Esophagus muscularis mucosa (tissue), 4 donors: ENCODE data around the gene WDR91. TPM values are rescaled to one million over a fixed set of nuclear protein-coding genes. Genes with fewer than 3 reads are reported as not detected.

Experiments
- DNase-seq: peaks from one replicate; pipeline ENCODE4 v3.0.0-alpha.2; 2017; ENCODE audit errors: extremely low spot score
- H3K27ac ChIP-seq, 4 donors: fragments of 200-600 bp; sonication (generic); replicated peaks in 1 of 4; 1 replicate in 3 of 4; 2 replicates in 1 of 4; pipeline ENCODE4 v1.5.1; 2016 to 2019; ENCODE audit warnings: mild to moderate bottlenecking in 1 of 4
- H3K27me3 ChIP-seq, 4 donors: fragments of 200-600 bp; sonication (generic); one replicate each; pipeline versions ENCODE4 v1.5.1 to v1.6.0; 2016 to 2019
- H3K36me3 ChIP-seq, 4 donors: fragments of 200-600 bp; sonication (generic); one replicate each; pipeline ENCODE4 v1.5.1; 2016 to 2019
- H3K4me1 ChIP-seq, 4 donors: fragments of 200-600 bp; sonication (generic); one replicate each; pipeline ENCODE4 v1.5.1; 2016 to 2019
- H3K4me3 ChIP-seq, 4 donors: fragments of 200-600 bp; sonication (generic); 1 replicate in 2 of 4; 2 replicates in 2 of 4; pipeline ENCODE4 v1.5.1; 2016 to 2019; ENCODE audit warnings: mild to moderate bottlenecking in 4 of 4, moderate library complexity in 1 of 4
- H3K9me3 ChIP-seq, 4 donors: fragments of 200-600 bp; sonication (generic); 1 replicate in 3 of 4; 2 replicates in 1 of 4; pipeline ENCODE4 v1.5.1; 2016 to 2019
- CTCF ChIP-seq, 3 experiments: fragments of 200-600 bp in 2 of 3; fragments of 450-650 bp in 1 of 3; sonication (generic) in 2 of 3; IDR thresholded peaks; one replicate each; pipeline ENCODE4 v1.5.1; 2017 to 2019; ENCODE audit warnings: antibody characterized with exemption in 3 of 3, mild to moderate bottlenecking in 2 of 3, moderate library complexity in 1 of 3
- EP300 ChIP-seq: sonication (generic); formaldehyde crosslinking; IDR thresholded peaks from one replicate; pipeline ENCODE4 v1.6.1; 2017; ENCODE audit warnings: antibody characterized with exemption
- POLR2A ChIP-seq: fragments of 450-650 bp; IDR thresholded peaks from one replicate; pipeline ENCODE4 v1.6.1; 2017; ENCODE audit warnings: antibody characterized with exemption, moderate library complexity, mild to moderate bottlenecking, low read depth
- POLR2AphosphoS5 ChIP-seq, 2 donors: sonication (generic); formaldehyde crosslinking; IDR thresholded peaks; one replicate each; pipeline ENCODE4 v1.6.1; 2017; ENCODE audit warnings: antibody characterized with exemption in 2 of 2
- WGBS: methylation state at CpG from one replicate; pipeline ENCODE4 v1.1.5; 2018; 5-methylcytosine and 5-hydroxymethylcytosine counted together
- intact Hi-C: fragments of 100-400 bp; cut with DNase I; formaldehyde crosslinking; loops from one replicate; pipeline ENCODE4 v1.15.1; 2023
- total RNA-seq, 4 donors: library from RNA; depleted of rRNA; stranded (reverse); fragments of >200 nt; gene quantifications; one replicate each; pipeline versions ENCODE4 v1.1.0 to v1.2.1, GENCODE V29; 2016

Gene WDR91
- total RNA-seq, 4 donors from 2014 or later: 13.3 to 27.4 (median 20.4) TPM

- Histone ChIP-seq H3K4me3 (no peak overlapping the region), H3K36me3 (peaks cover 0 to 27% (median 8%) of the 10 kb centered on the region in 4 donors), H3K27ac (no peak overlapping the region), H3K4me1 (peaks cover 18 to 42% (median 38%) of the 10 kb centered on the region in 4 donors), H3K9me3 (peaks cover 0 to 12% (median 5%) of the 10 kb centered on the region in 4 donors), H3K27me3 (no peaks in the 10 kb centered on the region)
- 82% methylated on average over 1 of the region's 1 CpG for WGBS
- intact Hi-C loops: no loop called here
- no peak for DNase-seq
- no peak for TF ChIP-seq POLR2AphosphoS5 (IDR thresholded peaks at IDR 0.05)
- TF ChIP-seq POLR2A: no peak
- TF ChIP-seq CTCF (IDR thresholded peaks at IDR 0.05): no peak
- no peak for TF ChIP-seq EP300
These were observed 56.6 kb downstream of the WDR91 start for GRCh38 chr7:135154734-135155133.

- H3K27ac ChIP-seq: no peak overlapping the region
These were observed 58.9 kb downstream of the WDR91 start for GRCh38 chr7:135152442-135152841.

GRCh38 chr7:135151533-135151932 lies 59.8 kb downstream of the WDR91 start:
- DNase-seq: no peak
- Histone ChIP-seq H3K4me1 (peaks cover 16 to 45% (median 34%) of the 10 kb centered on the region in 4 donors), H3K4me3 (no peak overlapping the region), H3K9me3 (peaks cover 0 to 10% (median 5%) of the 10 kb centered on the region in 4 donors), H3K27ac (peak overlapping the region; percentile 48 to 85 (median 59)), H3K36me3 (peaks cover 0 to 20% (median 5%) of the 10 kb centered on the region in 4 donors), H3K27me3 (no peaks in the 10 kb centered on the region)
- no peak for TF ChIP-seq EP300
- peak in 1 of 2 donors; percentile 32 for TF ChIP-seq POLR2AphosphoS5 (IDR thresholded peaks at IDR 0.05)
- 89% methylated on average over 6 of the region's 6 CpGs for WGBS
- intact Hi-C loops: no loop called here

More at GRCh38 chr7:135152442-135152841, 58.9 kb downstream of the WDR91 start:
- Histone ChIP-seq H3K4me3 (no peak overlapping the region), H3K4me1 (peaks cover 17 to 37% (median 27%) of the 10 kb centered on the region in 4 donors), H3K9me3 (peaks cover 0 to 12% (median 5%) of the 10 kb centered on the region in 4 donors), H3K36me3 (peaks cover 0 to 27% (median 6%) of the 10 kb centered on the region in 4 donors), H3K27me3 (no peaks in the 10 kb centered on the region)
- WGBS: 100% methylated on average over 1 of the region's 1 CpG
- no peak for TF ChIP-seq CTCF (IDR thresholded peaks at IDR 0.05)
- no peak for TF ChIP-seq POLR2A
- TF ChIP-seq POLR2AphosphoS5 (IDR thresholded peaks at IDR 0.05): no peak
- no peak for TF ChIP-seq EP300
- no peak for DNase-seq
- intact Hi-C loops: no loop called here

- TF ChIP-seq EP300 (no peak), POLR2AphosphoS5 (IDR thresholded peaks at IDR 0.05) (no peak), CTCF (IDR thresholded peaks at IDR 0.05) (no peak)
- intact Hi-C loops: no loop called here
- H3K9me3 ChIP-seq: peaks cover 0 to 8% (median 3%) of the 10 kb centered on the region in 4 donors
- H3K27me3 ChIP-seq: no peaks in the 10 kb centered on the region
- H3K36me3 ChIP-seq: peaks cover 0 to 18% (median 5%) of the 10 kb centered on the region in 4 donors
- H3K4me1 ChIP-seq: peaks cover 20 to 45% (median 37%) of the 10 kb centered on the region in 4 donors
- H3K4me3 ChIP-seq: peak overlapping the region in 1 of 4 donors; percentile 17
- DNase-seq: no peak
- 86% methylated on average over 2 of the region's 2 CpGs for WGBS
- H3K27ac ChIP-seq: peak overlapping the region; percentile 48 to 85 (median 59)
These were observed 60.2 kb downstream of the WDR91 start for GRCh38 chr7:135151132-135151531.

- peaks cover 29 to 45% (median 38%) of the 10 kb centered on the region in 4 donors for H3K4me1 ChIP-seq
- intact Hi-C loops: no loop called here
- peaks cover 0 to 18% (median 5%) of the 10 kb centered on the region in 4 donors for H3K36me3 ChIP-seq
- TF ChIP-seq CTCF (IDR thresholded peaks at IDR 0.05) (no peak), POLR2AphosphoS5 (IDR thresholded peaks at IDR 0.05) (peak in 1 of 2 donors; percentile 5)
- peak overlapping the region; percentile 17 to 60 (median 36) for H3K4me3 ChIP-seq
- no peaks in the 10 kb centered on the region for H3K27me3 ChIP-seq
- peak overlapping the region; percentile 48 to 85 (median 59) for H3K27ac ChIP-seq
- no peaks in the 10 kb centered on the region for H3K9me3 ChIP-seq
- WGBS: 57% methylated on average over 8 of the region's 8 CpGs
- no peak for DNase-seq
These were observed 61.1 kb downstream of the WDR91 start for GRCh38 chr7:135150072-135150782.
